ENCODE measurements around the gene TMEM271. TPM values are rescaled to one million over a fixed set of nuclear protein-coding genes. Genes with fewer than 3 reads are reported as not detected.

Gene TMEM271, protein sequence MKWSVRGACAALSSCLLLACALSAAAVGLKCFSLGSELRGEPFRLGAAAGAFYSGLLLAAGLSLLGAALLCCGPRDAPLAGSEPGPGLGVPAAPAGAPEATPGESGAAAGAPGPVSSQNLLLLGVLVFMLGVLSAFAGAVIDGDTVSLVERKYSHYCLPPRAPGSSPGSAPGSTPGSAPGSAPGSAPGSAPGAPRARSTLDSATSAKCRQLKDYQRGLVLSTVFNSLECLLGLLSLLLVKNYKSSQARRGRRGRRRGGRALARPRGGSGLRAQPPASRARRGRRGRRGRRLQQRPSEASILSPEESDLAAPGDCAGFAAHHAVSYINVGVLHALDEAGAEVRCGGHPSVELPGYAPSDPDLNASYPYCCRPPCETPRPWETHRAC
- not detected for total RNA-seq

- Histone ChIP-seq H3K9me3 (no peaks in the 10 kb centered on the region), H3K27ac (no peak within 1 kb of the TSS), H3K36me3 (no peaks in the 10 kb centered on the region), H3K4me1 (peaks cover 0 to 11% of the 10 kb centered on the region in 2 donors), H3K27me3 (peaks cover 6 to 46% of the 10 kb centered on the region in 2 donors), H3K4me3 (no peak within 1 kb of the TSS)
- intact Hi-C loops (cut with DNase I; ENCODE audit: low total_unique reads) = no loop called here
- TF ChIP-seq CTCF (IDR thresholded peaks at IDR 0.05) (no peak), POLR2A (IDR thresholded peaks at IDR 0.05) (no peak)
- no peak for DNase-seq
Observed at GRCh38 chr4:576245-576821, at the start of gene TMEM271. TMEM271 (minus strand) TSS chr4:576295; CDS start chr4:576062, 233 bp downstream.

GRCh38 chr4:625631-626161 is 49.6 kb upstream of the TMEM271 start:
- Histone ChIP-seq H3K27ac (no peak overlapping the region), H3K36me3 (no peaks in the 10 kb centered on the region), H3K4me3 (no peak overlapping the region), H3K4me1 (no peaks in the 10 kb centered on the region), H3K9me3 (no peaks in the 10 kb centered on the region), H3K27me3 (no peaks in the 10 kb centered on the region)
- intact Hi-C loops (cut with DNase I; ENCODE audit: low total_unique reads) = no loop called here
- TF ChIP-seq POLR2A (IDR thresholded peaks at IDR 0.05) = no peak
- TF ChIP-seq CTCF (IDR thresholded peaks at IDR 0.05) = no peak
- no peak for DNase-seq

- DNase-seq = no peak
- intact Hi-C loops (cut with DNase I; ENCODE audit: low total_unique reads) = no loop called here
Observed at GRCh38 chr4:624705-625590, 48.9 kb upstream of the TMEM271 start, which contains the start of gene PDE6B. PDE6B (plus strand) TSS chr4:625573; CDS start chr4:625627, 54 bp downstream.

GRCh38 chr4:623914-624566 is 47.9 kb upstream of the TMEM271 start:
- H3K27ac ChIP-seq = no peak overlapping the region
- intact Hi-C loops (cut with DNase I; ENCODE audit: low total_unique reads) = no loop called here
- no peaks in the 10 kb centered on the region for H3K9me3 ChIP-seq
- H3K4me3 ChIP-seq = no peak overlapping the region
- no peak for DNase-seq
- no peaks in the 10 kb centered on the region for H3K36me3 ChIP-seq
- no peaks in the 10 kb centered on the region for H3K4me1 ChIP-seq
- no peaks in the 10 kb centered on the region for H3K27me3 ChIP-seq
- no peak for TF ChIP-seq POLR2A (IDR thresholded peaks at IDR 0.05)

More at GRCh38 chr4:624705-625590, 48.9 kb upstream of the TMEM271 start, which contains the start of gene PDE6B:
- no peaks in the 10 kb centered on the region for H3K4me1 ChIP-seq
- no peak within 1 kb of the TSS for H3K4me3 ChIP-seq
- no peak within 1 kb of the TSS for H3K27ac ChIP-seq
- TF ChIP-seq CTCF (IDR thresholded peaks at IDR 0.05) (no peak), POLR2A (IDR thresholded peaks at IDR 0.05) (no peak)
- no peaks in the 10 kb centered on the region for H3K9me3 ChIP-seq
- H3K27me3 ChIP-seq = no peaks in the 10 kb centered on the region
- no peaks in the 10 kb centered on the region for H3K36me3 ChIP-seq

Measured in uterus (tissue), 4 donors.